Epithelial cell of prostate (primary cell): ENCODE results near the gene LGALS9C.
"Not testable (repeated sequence)": the region's sequence is repeated elsewhere in the genome, so short reads cannot be mapped to it uniquely, and the experiment has no call there.

ENCODE experiments used
- DNase-seq: peaks from one replicate; pipeline ENCODE4 v3.0.0-alpha.2; 2011; ENCODE audit warnings: low read depth, low spot score
- H3K27ac ChIP-seq: fragments of 450-650 bp; 2 replicates; pipeline ENCODE4 v1.5.1; 2017; ENCODE audit warnings: mild to moderate bottlenecking

LGALS9C gene

DNA sequence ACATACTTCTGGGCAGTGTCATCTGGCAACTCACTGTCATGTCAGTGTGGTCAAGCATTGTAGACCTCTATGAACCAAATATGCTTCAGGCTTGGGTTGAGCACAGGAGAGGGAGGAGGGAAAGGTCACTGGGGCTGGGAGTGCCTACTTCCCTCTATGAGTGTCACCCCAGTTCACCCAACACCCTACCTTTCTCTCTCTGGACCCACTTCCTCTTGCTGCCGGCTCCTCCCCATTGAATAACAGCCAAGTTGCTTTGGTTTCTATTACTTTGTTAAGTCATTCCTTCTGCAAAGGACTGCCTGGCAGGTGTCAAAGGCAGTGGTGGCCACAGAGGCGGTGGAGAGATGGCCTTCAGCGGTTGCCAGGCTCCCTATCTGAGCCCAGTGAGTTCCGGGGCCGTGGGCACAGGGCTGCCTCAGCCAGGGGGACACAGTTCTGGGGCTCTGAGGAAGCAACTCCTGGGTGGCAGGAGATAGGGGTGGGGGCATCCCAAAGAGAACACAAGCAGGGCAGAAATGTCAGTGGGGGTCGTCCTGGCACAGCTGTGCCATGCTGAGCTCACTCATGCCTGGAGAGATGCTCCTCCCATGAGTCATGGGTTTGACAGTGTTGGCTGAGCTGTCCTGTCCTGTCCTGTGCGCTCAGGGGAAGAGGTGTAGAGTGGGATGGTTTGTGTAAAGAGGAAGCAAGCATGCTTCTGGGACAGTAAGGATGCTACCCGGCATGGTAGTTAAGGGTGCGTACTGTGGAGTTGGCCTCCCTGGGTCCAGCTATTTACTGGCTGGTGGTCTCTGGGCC is at the start of gene LGALS9C:
LGALS9C (plus strand) TSS at position 282 of the 801 bp plus-strand sequence; CDS start at position 348, 66 bp downstream.
- DNase-seq, H3K27ac ChIP-seq: not testable (repeated sequence)

DNA sequence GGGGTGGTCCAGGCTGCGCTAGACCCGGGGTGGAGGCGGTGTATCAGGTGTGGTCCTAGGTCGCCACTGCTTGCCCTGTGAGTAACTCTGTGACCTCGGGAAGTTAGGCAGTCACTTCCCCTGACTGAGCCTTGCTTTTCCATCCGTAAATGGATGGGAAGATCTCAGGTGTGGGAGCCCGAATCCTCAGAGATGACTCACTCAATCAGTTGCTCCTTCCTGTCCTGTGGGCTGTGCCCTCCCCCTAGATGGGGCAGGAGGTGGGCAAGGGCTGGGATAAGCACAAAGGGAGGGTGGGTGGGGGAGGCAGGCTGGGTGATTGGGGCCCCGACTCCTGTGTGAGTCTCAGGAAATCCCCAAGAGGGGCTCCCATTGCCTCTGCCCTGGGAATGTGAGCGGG is 44.4 kb upstream of the LGALS9C start:
- not testable (repeated sequence) for DNase-seq, H3K27ac ChIP-seq

DNA sequence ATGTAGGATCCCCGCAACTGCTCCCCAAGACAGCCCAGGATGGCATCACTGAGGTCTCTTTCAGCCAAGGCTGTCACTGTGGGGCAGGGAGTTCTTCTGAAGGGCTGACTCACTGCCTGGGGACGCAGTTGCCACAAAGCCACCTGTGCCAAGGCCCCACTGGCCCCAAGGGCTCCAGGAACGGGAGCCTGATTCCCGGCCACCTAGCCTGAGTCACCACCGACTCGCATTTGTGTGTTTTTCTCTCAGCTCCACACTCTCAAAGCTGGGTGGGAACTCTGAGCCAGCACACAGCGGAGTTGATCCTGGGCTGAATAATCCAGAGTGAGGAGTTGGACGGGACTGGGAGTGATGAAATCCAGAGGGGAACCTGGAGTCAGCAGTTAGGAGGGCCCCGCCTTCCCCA is 37.1 kb upstream of the LGALS9C start:
- not testable (repeated sequence) for DNase-seq, H3K27ac ChIP-seq

DNA sequence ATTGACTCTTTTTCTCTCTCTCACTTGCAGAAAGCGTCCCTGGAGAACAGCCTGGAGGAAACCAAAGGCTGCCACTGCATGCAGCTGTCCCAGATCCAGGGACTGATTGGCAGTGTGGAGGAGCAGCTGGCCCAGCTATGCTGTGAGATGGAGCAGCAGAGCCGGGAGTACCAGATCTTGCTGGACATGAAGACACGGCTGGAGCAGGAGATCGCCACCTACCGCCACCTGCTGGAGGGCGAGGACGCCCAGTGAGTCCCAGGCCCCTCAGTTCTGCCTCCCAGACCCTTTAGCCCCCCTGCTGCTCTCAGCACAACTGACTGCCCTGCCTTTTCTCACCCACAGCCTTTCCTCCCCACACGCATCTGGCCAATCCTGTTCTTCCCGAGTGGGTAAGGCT is 34.5 kb upstream of the LGALS9C start:
- DNase-seq, H3K27ac ChIP-seq: not testable (repeated sequence)

DNA sequence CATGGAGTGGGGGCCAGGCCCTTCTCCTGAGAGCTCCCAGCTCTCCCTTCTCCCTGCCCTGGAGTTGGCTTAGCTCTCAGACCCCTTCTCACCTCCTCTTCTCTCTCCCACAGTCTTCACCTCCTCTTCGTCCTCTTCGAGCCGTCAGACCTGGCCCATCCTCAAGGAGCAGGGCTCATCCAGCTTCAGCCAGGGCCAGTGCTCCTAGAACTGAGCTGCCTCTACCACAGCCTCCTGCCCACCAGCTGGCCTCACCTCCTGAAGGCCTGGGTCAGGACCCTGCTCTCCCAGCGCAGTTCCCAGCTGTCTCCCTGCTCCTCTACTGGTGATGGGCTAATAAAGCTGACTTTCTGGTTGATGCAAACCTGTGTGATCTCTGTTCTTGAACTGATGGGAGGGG is 34.1 kb upstream of the LGALS9C start:
- not testable (repeated sequence) for H3K27ac ChIP-seq, DNase-seq

DNA sequence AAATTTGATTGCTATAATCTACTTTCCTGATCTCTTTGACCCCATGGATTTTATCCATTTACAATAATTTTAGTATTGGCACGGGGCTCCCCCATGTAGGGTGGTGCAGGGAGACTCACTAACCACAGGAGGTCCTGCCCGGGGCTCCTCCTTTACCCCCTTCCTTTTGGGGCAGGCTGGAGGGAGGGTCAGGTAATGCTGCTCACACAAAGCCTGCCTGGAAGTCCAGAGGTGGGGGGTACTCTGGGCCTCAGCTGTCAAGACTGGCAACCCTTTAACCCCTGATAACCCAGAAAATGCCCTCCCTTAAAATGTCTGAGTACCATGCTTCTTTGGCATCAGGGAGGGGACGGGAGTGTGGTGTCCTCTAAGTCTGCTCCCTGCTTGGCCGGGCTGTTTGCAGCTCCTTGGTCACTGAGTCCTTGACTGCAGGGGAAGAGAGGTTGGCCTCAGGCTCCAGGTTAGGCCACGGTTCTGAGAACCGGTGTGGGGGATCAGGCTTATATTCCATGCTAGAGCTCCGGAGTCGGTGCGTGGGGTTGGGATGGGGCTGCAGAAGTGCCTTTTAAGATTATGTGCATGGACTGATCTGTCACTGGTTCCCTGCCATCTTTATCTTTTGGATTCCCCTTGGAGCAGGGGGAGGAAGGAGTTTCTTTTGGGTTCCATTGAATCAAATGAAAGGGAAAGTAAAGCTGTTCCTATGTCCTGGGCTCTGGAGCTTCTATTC is 28.9 kb upstream of the LGALS9C start:
- not testable (repeated sequence) for H3K27ac ChIP-seq, DNase-seq

DNA sequence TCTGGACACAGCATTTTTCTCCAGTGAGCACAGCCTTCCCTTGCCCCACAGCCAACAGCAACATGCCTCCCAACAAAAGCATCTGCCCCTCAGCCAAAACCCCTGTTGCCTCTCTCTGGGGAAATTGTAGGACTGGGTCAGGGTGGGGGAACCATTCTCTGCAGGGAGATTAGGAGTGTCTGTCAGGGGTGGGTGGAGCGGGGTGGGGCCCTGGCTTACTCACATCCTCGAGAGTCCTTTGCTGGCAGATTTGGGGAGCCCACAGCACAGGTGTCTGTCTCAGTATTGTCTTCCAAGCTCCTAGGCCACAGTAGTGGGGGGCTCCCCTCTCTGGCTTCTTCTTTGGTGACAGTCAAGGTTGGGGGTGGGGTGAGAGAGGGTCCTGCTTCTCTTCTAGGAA is 28.3 kb upstream of the LGALS9C start:
- not testable (repeated sequence) for H3K27ac ChIP-seq

DNA sequence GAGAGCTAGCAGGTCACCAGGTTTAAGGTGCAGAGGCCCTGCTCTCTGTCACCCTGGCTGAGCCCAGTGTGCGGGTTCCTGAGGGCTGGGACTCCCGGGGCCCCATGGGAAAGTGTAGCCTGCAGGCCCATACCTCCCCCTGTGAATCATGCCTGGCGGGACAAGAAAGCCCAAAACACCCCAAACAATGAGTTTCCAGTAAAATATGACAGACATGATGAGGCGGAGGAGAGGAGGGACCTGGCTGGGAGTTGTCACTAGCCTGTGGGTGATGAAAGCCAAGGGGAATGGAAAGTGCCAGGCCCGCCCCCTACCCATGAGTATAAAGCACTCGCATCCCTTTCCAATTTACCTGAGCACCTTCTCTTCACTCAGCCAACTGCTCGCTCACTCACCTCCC is 26.8 kb upstream of the LGALS9C start:
- H3K27ac ChIP-seq, DNase-seq: not testable (repeated sequence)

More for the DNA sequence above, 28.3 kb upstream of the LGALS9C start:
- not testable (repeated sequence) for DNase-seq

DNA sequence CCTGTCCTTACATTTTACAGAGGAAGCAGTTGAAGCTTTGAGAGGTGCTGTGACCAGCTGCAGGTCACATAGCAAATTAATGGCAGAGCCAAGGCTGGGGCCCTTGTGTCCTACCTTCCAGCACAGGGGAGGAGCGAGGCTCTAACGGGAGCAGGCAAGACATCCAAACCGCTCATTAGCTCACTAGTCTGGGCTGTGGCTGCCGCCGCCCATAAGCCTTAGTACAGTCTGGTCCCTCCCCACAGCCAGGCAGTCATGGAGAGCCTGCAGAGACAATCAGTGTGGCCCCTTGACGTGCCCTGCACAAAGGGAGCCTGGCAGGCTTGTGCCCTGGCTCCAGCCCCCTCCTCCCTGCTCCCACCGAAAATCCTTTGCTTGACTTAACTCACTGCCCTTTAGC is 25.6 kb upstream of the LGALS9C start:
- DNase-seq, H3K27ac ChIP-seq: not testable (repeated sequence)

DNA sequence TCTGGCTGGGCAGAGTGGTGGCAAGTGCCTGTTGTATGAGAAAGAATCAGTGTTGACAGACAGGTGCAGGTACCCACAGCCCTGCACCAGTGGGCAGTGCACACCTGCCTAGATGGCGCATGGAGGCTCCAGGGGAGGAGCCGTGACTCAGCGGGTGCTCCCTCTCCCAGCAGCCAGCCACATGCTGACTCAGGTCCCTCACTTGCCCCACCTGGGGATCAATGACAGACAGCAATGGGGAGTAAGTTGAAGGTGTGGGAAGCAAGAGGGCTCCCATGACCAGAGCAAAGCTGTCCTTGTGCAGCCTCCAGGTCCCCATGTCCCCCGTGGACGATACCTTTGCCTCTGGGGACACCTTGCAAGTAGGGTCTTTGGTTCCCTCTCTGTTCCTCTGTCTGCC is 24.6 kb upstream of the LGALS9C start:
- not testable (repeated sequence) for DNase-seq, H3K27ac ChIP-seq

DNA sequence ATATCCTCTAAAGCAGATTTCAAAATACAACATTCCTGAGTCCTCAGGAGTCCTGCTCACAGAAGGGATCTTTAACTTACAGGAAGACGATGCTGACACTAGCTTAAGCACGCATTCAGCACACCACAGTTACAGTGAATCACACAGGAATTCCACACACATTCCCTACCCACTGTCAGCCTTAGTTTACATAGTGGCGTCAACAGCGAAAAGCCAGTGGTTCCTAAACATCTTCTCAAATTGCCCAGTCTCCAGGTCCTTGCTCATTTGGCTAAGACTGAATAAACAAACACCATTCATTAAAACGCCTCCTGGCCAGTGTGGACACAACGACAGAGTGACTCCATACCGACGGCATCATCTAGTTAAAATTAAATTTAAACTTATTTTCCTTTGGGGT is 17.6 kb upstream of the LGALS9C start:
- H3K27ac ChIP-seq, DNase-seq: not testable (repeated sequence)

DNA sequence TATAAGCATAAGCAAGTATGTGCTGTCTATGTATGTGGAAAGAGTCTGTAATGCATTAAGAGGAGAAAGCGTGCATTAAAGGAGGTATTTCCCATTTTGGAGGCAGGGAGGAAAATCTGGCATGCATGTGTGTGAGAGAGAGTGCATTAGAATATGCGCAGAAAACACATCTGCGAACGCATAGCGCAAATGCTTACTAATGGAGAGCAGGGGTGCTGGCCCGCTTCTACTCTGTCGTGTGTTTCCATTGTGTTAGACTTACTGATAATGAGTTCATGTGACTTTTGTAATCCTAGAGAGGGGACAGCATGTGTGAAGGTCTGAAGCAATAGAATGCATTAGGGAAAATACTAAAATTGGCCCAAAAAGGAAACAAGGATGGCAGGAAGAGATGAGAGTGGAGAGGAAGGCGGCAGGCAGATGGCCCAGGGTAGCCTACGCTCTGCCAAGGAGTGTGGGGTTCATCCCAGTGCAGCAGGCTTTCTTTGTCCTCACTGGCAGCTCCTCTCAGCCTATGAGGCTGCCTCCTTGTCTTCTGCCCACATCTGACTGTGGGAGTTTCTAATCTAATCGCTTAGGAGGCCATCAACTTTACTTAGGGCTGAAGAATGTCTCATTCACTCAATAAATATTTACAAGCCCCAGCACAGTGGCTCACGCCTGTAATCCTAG is 12.6 kb upstream of the LGALS9C start:
- not testable (repeated sequence) for DNase-seq, H3K27ac ChIP-seq

DNA sequence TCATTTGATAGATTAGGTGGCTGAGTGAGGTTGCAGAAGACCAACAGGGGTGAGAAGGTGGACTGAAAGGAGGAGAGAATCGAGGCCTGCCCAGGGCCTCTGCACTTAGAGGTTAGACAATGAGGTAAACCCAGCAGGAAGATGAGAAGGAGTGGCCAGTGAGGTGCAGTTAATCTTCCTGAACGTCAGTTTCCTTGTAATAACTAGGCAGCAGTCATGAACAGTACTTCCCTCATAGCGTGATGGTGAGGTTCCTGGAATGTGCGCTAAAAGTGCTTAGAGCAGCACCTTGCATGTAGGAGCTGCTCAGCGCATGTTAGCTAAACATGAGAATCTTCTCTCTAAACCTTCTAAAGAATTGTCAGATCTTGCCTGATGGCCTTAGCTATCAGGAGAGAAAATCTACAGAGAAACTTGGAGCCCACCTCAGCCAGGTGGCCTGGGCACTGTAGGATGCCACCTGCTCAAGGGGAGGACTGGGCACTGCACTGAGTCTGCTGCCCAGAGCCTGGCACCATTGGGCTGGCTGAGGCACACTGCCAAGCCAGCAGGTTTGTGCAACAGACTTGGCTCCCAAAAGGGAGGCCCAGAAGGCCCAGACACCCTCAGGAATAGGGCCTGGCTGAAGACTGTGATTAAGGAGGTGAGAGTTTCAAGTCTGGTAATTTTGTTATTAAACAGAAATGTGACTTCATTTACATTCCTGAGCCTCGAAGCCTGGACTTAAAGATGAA is 10.2 kb upstream of the LGALS9C start:
- H3K27ac ChIP-seq, DNase-seq: not testable (repeated sequence)

DNA sequence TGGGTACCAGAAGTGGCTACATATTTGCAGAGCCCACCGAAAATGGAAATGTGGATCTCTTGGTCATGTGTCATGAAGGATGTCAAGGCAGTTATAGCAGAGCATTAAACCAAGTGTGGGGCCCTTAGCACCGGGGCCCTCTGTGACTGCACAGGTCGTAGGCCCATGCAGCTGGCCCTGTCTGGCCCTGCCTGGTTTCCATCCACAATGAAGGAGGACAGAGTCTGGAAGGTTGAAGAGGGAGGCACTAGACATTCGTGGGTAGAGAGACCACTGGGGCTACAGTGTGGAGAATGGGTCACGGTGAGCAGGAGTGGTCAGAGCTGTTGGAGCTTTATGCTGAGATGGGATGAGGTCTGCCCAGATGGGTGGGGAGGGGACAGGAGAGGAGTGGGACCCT is 9.6 kb upstream of the LGALS9C start:
- H3K27ac ChIP-seq, DNase-seq: not testable (repeated sequence)

DNA sequence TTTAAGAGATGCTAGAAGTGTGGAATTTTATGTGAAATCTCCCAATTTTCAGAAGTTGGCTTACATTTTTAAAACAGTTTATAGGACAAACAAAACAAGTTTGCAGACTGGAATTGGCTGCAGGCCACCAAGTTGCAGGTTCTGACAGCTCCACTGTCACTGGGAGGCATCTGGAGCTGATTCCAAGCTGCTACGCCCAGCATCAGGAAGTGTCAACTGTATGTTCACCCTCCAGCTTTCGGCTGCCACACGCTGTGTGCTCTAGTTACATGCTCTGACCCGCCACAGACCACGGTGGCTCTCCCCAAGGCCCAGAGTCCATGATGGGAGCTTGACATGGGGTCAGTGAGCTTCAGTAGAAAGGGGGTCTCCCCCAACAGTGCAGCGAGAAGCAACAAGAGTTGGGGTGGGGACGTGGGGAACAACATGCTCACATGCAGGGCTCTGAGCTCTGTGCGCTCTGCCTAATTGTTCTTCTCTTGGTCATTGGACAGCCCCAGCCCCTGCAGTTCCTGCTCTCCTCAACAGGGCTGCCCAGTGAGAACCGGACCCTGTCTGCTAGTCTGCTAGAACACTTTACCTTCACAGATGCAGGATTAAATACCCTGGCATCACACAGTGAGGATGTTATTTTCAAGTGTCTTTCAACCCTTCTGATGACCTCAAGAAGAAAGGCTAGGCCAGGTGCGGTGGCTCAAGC is 8.0 kb upstream of the LGALS9C start:
- H3K27ac ChIP-seq, DNase-seq: not testable (repeated sequence)

DNA sequence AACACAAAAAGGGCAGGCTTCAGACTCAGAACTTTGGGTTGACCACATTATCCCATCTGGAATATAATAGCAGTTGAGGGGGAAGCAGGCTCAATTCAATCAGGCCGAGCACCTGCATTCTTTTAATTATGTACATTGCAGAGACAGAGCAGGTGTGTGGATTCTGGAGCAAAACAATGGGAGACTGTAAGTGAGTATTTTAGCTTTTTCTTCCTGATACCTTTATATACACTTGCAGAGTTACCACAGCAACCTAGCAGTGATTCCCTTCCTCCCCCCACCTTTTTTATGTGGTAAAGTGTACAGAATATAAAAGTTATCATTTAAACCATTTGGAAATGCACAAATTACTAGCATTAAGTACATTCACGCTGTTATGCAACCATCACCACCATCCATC is 6.8 kb upstream of the LGALS9C start:
- not testable (repeated sequence) for DNase-seq

DNA sequence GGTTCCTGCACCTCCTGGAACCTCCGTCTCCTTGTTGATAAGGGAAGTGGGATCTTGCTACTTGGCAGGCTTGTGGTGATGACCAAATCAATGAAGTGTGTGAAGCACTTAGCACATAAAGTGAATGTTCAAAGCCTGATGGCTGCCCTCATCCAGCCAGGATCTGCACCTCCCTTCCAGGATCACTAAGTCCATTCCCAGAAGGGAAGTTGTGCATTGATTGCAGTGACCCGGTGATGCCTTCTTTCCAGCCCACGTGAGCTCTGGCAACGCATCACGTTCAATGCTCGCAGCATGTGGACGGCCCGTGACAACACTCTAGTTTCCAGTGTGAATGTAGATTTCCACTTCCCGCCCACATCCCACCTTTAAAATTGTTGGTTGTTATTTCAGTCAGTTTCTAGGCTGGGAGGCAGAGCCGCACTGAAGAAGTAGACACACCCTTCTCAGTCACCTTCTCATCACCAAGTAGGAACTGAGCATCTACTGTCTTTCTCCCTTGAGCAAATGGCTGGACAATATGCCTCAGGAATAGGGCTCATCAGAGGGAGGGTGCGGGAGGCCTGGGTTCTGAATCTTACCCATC is 6.2 kb upstream of the LGALS9C start:
- not testable (repeated sequence) for H3K27ac ChIP-seq, DNase-seq

More for the DNA sequence above, 6.8 kb upstream of the LGALS9C start:
- H3K27ac ChIP-seq, result not testable (repeated sequence)

DNA sequence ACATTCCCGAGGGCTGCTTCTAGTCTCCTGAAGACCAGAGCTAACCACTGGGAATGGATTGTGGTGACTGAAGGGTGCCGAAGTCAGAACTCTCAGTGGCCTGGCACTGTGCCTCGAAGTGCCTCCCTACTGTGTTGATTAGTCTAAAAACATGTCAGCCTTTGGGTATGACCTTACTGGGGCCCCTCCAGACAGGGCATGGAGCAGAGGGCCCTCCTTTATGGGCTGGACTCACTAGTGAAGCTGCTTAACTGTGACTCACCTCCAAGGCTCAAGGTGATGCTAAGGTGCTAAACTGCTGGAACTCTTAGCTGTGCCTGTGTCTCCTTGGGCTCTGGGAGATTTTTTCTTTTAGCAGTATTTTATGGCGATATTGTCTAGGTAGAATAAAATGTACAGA is 2.6 kb upstream of the LGALS9C start:
- H3K27ac ChIP-seq, DNase-seq: not testable (repeated sequence)

DNA sequence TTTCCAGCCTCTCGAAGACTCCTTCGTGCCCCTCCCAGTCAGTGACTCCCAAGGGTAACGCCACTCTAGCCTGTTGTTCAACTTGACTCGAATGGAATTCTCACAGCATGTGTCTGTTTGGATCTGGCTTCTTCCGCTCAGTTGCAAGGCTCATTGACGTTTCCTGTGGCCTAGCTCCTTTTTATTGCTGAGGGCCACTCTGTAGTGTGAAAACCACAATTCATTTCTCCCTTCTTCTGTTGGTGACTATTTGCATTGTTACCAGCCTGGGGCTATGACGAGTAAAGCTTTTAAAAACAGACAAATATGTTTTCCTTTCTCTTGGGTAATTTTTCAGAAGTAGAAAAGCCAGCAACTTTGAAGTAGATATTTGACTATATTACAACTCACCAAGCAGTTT is 1.8 kb upstream of the LGALS9C start:
- H3K27ac ChIP-seq, DNase-seq: not testable (repeated sequence)
